Heart left ventricle (tissue), 13 donors: ENCODE data around the gene PKM.

ENCODE experiments used
- CTCF ChIP-seq, 12 donors: fragments of 200-600 bp; sonication (generic) in 4 of 12; IDR thresholded peaks; one replicate each; pipeline versions ENCODE4 v1.5.0 to v1.8.0; 2018 to 2022; ENCODE audit warnings: antibody characterized with exemption in 12 of 12, mild to moderate bottlenecking in 5 of 12
- POLR2A ChIP-seq, 2 donors: fragments of 450-650 bp; IDR thresholded peaks; one replicate each; pipeline ENCODE4 v1.6.1; 2017; ENCODE audit warnings: antibody characterized with exemption in 2 of 2, mild to moderate bottlenecking in 2 of 2, moderate library complexity in 2 of 2
- donor health status: ischemic (EF 13 %, LVEDD 7.1; RV severe dilation, severe dysfunction).
- donor health status: DM: no; HTN: yes; CAD: no.
- donor health status: DM: no; HTN: no; CAD: no.
- donor health status: ischemic (EF 25% LVEDD 6.9; RV normal size, moderate dysfunction).
- donor health status: ischemic (EF 25% LVEDD 5.7; RV mildly dilated, moderate dysfunction).
- donor health status: ischemic (EF 35%, LVEDD 5.7; RV mildly dilated, moderate dysfunction).
- donor health status: nonischemic (EF 11% LVEDD 7.7; RV severe dilation, severe dysfunction).
- donor health status: DM: yes; HTN: yes; CAD: no.
- donor health status: PGD.
- donor health status: ischemic (EF 29% LVEDD 5.4; RV normal size, mild dysfunction).
- donor health status: nonischemic (EF 23%, LVEDD 6.1; RV moderate dilation, normal function).

GRCh38 chr15:72193836-72194396 is 37.1 kb downstream of the PKM start:
- TF ChIP-seq CTCF (IDR thresholded peaks at IDR 0.05) (no peak), POLR2A (IDR thresholded peaks at IDR 0.05) (no peak)
